Activated naive CD4-positive, alpha-beta T cell treated with anti-CD3 and anti-CD28 coated beads, Interleukin-2, amount 10 ng/mL, durations not matched to agents 5 hours and 36 hours (primary cell): Measurements from ENCODE around the gene FXYD2. TPM values are rescaled to one million over a fixed set of nuclear protein-coding genes. Genes with fewer than 3 reads are reported as not detected.

ENCODE experiments used
- total RNA-seq, 2 experiments: library from RNA; stranded (reverse); gene quantifications; one replicate each; pipeline ENCODE4 v1.2.3, GENCODE V29; 2021

FXYD2 gene
- total RNA-seq, result under 1 TPM; 0.43 to 0.63 TPM

DNA sequence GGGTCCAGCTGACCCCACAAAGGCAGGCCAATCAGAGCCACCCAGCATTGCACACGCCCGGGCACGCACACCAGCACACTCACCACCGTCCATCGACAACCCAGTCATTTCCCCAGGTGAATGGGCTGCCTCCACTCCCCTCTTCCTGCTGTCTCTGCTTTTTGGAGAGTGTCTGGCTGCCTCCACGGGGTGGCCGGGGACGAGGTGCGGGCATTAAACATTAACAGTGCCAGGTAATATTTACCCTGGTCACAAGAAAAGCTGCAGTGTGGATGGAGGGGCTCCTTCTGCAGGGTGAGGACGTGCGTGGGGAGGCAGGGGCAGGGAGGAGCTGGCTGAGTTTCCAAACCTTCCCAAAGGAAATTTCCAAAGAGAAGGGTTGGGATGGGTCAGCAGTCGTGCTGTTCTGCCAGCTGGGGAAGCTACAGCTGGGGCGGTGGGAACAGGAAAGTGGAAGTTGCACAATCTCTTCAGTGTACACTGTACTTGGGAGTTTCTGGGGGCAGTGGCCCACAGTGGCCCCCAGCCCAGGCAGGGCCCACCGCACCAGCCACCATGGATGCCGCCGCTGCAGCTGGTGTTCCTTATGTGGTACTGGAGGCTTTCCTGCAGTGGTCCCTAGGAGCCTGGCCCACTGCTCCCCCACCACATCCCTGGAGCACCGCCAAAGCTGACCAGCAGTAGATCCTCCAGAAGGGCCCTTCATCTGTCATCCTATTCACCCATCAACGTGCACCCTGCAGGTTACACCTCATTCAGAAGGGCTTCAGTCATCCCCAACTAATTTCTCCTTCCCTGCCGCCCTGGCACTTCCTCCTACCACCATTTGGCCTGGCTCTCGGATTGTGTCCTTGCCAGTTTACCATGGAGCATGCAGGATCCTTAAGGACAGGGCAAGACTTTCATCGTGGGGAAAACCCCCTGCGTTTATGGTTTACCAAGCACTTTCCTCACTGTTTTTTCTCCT is at the start of gene FXYD2:
TSS of gene FXYD2 (minus strand) at position 174 of the 967 bp plus-strand sequence. CDS start at position 108, 66 bp downstream.

DNA sequence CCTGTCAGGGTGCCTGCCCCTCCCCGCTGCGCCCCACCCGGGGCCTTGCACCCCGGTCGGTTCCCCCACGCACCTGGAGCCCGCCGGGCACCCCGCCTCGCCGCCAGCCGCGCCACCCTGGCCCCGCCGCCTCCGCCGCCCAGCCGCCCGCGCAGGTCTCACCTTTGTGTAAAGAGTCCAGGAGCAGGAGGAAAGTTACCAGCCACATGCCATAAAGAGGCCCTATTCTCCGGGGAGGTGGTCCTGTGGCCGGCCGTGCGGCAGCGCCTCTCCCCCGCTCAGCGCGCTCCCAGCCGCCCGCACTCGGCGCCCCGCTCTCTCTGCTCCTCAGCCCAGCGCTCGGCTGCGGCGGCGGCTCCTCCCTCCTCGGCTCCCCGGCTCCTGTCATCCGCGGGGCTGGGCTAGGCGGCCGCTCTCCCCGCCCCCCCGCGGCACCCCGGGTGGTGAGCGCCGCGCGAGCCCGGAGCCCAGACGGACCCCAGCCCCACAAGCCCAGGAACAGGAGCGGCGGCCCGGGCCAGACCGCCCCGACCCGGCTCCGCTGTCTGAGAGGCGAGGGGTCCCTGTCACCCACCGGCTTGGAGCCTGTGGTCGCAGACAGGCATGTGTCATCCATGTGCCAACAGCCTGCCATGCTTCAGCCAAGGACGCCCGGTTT is 27.5 kb downstream of the FXYD2 start, which contains the start of gene DSCAML1:
TSS of gene DSCAML1 (minus strand) at position 345 of the 658 bp plus-strand sequence. CDS start at position 208, 137 bp downstream.

Other genes with a start within 250 kb of the FXYD2 start
- gene DSCAML1, start 27.5 kb downstream of the FXYD2 start, total RNA-seq, result not detected
- not detected for gene FXYD6, start 51.9 kb upstream of the FXYD2 start, total RNA-seq
- 1 to 10 TPM; 1.7 to 2.0 TPM for gene TMPRSS13, start 104.7 kb upstream of the FXYD2 start, total RNA-seq
- 100 to 1,000 TPM; 154 to 156 TPM for gene IL10RA, start 161.7 kb upstream of the FXYD2 start, total RNA-seq